NCI-H2171 (cell line): ENCODE data around the gene MARCHF3.
"Not testable (repeated sequence)": the region's sequence is repeated elsewhere in the genome, so short reads cannot be mapped to it uniquely, and the experiment has no call there.

Experiments
- DNase-seq: peaks from one replicate; lab custom pipeline; 2025; lab: John Stamatoyannopoulos, UW

The MARCHF3 gene

DNA sequence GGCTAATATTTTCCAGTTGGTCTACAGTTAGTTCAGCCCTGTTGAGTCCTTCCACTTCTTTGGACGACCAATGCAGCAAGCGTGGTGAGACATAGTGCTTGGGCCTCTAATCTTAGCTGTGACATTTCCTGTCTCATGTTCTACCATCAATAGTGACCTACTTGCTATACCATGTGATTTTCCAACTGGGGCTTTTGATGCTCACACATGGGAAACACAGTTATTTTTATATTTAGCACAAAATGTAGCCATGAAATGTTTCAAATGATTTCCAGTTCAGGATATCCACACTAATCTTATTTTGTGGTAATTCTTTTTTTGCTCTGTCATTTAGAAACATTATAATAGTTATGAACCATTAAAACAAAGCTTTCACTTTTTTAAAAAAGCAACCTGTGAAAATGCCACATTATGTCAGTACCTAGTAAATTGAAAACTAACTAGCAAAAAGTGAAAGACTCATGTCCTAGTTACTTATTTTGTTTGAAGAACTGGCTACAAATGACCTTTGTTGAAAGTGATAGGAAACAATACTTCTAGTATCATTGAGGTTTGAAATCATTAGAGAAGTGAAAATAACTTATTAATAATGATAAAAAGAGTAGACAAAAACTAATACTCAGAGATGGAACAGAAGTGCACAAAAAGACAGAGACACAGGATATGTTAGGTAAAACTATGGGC lies 18.3 kb downstream of the MARCHF3 start:
- no peak for DNase-seq

DNA sequence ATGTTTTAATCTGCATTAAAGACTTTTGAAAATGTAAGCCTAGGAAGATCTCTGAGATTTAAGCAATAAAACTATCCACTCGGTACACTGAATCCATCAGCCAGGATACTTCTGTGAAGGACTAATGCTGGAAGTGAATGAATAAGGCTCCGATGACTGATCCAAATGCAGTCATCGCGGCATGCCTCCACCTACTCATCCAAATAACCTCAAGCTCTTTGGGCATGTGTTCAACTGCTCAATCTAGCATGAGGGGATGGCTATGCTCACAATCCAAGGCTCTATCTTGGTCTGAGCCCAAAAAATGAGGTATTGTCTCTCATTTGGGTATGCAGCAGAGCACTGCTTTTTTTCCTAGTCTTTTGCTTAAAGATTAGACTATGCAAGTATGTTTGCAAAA lies 19.2 kb downstream of the MARCHF3 start:
- DNase-seq = no peak

DNA sequence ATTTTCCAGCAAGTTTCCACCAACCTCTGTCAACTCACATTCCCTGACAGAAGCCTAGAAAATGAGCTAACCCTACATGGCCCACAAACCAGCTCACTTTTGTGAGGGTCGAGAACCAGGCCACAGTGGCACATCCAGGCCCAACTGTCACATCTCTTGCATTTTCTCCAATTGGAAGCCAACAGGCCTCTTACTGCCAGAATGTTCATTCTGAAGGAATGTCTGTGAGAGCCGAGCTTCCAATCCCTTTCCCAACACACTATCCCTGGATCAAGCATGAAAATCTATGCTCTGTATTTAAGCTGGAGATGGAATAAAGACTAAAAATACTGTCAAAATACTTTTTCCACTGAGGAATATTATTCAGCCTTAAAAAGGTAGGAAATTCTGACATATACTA lies 20.0 kb downstream of the MARCHF3 start:
- no peak for DNase-seq

DNA sequence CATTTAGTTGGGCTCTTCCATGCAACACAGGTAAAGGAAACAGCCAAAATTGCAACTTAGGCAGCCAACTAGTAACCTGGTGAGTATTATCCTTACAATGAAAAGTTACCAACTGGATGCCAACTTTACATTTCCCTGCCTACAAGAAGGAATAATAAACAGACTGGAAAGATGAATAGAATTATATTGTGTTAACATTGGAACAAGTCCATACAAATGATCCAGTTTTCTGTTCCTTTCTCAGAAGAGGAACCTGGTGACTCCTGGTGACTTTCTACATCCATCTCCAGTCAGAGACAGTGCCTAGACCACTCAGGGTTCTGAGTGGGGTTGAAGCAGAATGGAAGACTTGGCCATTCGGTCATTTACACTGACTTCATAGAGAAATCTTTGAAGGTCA lies 20.6 kb downstream of the MARCHF3 start:
- no peak for DNase-seq

DNA sequence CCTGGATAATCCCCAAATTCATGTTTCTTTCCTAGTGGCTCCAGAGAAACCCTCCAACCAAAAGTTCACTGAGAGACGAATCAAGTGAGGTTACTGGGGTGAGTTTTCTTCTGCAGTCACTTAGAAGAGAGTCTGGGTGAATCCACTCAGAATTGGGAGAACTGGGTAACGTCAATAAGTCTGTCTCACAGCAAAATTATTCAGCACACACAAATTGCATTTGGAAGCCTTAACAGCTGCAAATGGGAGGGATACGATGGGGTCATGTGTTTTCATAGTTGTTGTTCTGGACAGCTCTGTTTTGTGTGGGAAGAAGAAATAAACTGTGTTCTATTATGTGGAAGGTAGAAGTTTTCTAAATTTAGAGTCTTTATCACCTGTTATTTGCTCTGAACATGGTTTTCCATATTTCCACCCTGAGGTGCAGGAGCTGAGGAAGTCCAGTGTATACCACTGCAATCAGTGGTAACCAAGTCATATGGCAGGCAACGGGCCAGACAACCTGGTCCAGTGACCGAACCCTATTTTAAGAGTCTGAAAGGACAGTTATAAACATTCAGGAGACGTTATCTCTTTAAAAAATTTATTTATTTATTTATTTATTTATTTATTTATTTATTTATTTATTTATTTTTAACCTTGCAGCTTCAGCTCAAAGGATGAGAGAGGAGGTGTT lies 21.9 kb downstream of the MARCHF3 start:
- no peak for DNase-seq

DNA sequence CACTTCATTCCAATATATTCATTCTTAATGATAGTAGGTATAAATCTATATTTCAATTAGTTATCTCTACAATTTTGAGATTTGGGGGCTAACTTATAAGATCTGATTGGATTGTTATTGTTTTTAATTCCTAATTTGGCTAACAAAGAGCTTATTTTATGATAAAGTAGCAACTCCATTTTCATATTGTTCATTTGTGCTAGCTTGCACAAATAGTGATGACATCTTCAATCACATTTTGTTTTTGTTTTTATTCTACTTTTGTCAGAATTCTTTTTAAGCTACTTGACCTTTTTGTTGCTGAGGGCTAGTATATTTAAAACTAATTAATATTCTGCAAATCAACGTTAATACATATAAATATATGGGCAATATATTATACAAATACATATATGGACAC lies 22.8 kb downstream of the MARCHF3 start:
- DNase-seq = no peak

DNA sequence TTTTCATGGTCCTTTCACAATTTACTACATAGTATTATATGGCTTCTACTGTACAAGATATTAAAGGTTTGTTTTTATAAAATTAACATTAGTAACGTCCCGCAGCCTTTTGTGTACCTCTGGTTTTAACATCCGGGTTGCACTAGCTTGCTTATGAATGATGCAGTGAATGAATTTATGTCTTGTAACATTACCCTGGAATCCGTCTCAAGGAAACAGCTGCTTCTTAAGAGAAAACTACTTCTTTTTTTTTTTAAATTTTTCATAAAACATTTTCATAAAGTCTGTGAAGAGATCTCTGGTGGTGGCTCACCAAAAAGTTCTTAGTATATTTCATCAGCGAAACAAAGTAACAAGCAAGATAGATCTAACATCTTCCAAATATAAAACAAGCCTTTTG lies 23.6 kb downstream of the MARCHF3 start:
- no peak for DNase-seq

DNA sequence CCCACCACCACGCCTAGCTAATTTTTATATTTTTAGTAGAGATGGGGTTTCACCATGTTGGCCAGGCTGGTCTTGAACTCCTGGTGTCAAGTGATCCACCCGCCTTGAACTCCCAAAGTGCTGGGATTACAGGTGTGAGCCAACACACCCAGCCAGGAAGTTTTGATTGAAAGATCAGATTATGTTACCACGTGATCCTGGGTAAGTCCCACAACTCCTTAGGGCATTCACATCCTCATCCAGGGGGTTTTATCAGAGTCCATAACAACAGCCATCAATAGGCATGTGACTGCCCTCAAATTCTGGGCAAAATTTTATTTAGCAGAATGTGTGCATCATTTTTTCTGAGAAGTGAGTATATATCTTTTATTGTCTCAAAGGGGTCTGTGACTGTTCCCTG lies 25.1 kb downstream of the MARCHF3 start:
- not testable (repeated sequence) for DNase-seq

DNA sequence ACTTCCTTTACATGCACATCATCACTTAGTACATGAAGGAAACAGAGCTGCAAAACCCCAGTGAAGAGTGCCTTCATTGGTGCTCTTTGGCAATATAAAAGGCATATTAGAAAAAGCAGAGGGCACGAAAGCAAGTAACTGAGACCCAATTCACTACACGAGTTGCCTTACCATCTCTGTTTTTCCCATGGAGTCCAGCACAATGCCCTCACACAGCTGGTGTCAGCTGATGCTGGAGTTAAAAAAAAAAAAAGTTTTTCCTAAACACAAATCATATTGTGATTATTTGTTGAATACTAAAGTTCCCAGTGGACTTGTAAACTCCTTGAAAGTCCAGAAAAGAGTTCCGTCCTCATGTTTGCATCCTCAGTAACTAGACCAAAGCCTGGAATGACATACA lies 25.6 kb downstream of the MARCHF3 start:
- DNase-seq = no peak

DNA sequence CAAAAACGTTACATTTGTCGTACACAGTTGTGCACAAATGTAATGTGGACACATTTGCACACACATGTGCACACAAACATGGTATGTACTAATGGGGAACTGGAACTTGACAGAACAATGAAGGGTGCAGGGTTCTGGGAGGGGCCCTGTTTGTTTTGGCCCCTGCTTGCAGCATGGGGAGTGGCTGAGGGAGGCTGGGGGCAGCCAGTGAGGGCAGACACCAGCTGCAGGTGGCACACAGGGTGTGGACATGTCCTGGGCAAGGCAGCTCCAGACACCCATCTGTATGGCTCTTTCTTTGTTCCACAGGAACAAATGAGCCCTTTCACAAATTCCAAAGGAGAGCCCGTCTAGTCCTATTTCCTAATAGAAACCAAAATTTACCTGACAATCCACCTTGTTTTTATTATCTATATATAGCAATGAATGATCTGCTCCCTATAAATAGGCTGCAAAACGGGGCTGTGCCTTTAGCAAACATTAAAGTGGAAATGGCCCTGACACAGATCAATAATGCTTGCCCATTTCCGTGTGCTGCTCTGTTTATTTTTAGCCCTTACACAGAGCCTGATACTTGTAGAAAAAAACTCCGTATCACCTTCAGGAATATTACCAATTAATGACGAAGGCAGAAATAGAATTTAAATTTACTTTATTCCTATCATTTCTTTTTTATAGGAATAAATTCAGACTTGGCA lies 26.4 kb downstream of the MARCHF3 start:
- no peak for DNase-seq

DNA sequence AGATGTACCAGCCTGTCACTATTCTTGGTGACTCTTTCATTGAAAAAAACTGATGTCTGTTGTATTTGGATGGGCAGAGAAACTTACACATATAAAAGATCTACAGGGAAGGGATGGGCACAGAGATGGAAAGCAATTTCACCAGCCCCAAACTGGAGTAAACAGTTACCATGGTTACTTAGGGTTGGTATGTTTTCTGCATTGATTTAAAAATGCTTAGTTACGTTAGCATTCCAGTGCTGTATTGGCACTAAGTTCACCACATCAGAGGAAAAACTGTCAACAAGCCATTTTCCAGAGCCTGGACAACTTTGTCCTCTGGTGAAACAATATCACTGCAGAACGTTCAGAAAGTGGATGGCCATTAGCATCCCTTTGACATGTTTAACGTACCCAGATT lies 28.0 kb downstream of the MARCHF3 start:
- no peak for DNase-seq

DNA sequence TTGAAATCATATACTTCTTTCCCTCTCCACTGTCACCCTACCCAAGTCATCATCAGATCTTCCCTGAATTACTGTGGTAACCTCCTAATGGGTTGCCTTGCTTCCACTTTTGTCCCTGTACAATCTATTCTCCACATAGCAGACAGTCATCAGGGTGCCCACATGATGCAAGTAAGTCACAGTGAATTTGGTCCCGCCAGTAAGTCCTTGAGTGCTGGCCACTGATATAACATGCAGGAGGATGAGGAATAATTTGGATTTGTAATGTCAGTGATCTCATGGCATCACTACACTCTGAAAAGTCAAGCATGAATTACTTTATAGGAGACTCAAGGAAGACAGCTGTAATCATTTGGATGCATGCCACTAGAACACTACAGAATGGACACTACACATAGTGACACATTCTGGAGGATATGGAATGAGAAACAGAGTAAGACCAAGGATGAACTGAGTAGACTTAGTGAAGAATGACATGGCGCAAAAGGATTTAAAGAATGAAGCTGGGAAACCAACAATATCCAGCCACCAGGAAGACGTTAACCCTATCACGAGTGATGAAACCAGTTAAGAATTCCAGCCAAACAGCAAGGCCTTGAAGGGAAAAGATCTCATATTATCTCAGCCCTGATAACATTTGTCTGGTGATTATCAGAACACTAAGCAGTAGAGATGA lies 28.6 kb downstream of the MARCHF3 start:
- no peak for DNase-seq

DNA sequence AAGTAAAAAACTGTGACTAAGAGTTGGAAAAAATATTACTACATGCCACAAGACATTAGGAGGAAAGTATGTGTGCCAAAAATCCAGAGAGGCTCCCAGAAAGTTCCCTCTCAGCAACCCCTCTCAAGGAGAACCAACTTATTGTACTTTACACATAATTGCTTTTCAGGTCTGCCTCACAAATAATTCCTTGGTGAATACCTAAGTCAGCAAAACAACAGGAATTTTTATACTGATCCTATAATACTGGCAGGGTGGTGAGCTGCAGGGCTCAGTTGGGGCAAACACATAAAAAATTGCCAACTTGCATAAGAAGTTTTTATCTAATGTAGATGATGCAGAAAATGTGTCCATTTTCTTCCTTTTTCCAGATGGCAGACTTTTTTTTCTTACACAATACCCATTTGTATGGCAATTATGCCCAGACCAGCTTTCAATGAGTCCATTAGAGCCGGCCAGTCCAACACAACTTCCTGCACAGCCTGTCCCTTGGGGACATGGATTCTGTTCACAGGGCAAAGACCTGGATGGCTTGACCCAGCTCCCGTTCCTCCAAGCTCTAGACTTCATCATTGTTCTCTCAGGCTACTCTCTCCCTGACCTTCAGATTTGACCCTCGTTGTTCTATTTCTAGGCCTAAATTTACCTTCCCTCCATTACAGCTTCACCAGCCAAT lies 31.3 kb downstream of the MARCHF3 start:
- no peak for DNase-seq

DNA sequence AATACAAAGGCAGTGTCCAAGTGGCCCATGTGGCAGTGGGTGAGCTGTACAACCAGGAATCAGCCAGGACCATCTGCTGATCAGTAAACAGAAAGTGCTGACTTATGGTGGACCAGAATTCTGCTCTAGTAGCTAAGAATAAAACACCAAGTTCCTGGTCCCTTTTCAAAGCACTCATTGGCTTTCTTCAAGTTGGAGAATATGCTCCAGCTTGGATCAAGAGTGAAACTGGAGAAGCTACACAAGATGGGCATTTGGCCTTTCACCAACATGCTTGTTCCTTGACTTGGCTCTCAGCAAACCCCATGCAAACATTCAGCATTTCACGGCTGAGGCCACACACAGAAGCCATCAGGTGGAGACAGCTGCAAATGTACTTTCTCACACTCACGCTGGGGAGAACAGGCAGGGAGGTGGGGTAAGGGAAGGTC lies 32.1 kb downstream of the MARCHF3 start:
- no peak for DNase-seq

DNA sequence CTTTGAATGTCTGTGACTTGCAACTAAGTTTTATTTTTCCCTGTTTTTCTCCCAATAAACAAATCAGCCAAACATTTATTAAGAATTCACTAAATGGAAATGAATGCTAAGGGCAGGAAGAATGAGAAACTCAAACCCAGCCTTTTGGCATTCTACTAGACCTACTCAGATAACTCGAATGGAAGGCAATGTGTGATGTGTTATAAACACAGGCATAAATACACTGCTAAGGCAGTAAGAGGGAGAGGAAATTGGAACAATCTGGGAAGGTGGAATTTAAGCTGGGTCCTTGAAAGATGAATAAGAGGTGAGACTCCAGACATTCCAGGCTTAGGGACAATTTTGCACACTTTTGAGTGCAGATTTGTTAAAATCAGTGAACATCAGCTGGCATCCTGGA lies 34.7 kb downstream of the MARCHF3 start:
- DNase-seq = no peak

DNA sequence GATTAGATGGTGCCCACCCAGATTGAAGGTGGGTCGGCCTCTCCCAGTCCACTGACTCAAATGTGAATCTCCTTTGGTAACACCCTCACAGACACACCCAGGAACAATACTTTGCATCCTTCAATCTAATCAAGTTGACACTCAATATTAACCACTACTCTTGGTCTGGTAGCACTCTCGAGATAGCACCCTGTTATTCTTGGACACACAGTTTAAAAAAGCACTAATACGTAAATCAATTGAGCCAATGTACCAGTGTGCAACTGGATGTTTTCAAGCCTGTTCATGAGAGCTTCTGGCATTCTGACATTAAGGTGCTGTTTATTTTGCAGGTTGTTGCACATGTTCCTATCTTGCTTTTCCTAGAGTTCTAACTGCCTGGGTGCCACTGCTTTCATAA lies 35.3 kb downstream of the MARCHF3 start:
- no peak for DNase-seq

DNA sequence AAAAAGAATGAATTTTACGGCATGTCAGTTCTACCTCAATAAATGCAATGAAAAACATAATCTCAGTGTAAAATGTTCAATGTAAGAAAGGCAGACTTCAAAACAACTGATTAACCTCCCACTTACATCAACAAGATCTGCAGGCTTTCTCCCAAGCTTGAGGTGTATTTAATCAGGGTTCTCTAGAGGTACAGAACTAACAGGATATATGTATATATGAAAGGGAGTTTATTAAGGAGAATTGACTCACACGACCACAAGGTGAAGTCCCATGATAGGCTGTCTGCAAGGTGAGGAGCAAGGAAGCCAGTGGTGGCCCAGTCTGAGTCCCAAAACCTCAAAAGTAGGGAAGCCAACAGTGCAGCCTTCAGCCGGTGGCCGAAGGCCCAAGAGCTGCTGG lies 35.9 kb downstream of the MARCHF3 start:
- no peak for DNase-seq

DNA sequence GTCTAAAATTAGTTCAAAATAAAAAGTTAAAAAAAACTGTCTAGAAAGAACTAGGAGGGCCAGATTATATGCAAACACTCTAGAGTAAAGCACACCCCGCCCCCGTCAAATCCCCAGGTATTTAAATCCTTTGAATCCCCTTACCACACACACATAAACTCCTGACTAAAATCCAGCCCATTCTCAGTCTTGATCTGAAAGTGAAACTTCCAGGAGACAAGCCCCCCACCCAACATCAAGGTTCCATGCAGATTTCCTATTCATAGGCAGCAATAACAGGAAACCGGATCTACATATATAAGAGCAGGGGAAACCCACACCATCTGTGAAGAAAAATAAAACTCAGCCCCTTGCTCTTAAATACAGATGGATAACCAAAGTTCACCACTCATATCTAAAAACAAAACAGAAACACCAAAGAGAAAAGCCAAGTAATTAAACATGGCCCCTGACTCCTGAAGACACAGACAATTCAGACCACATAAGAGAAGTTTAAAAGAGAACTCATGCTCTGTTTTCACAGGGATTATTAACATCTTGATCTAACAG lies 42.3 kb downstream of the MARCHF3 start:
- DNase-seq = no peak

DNA sequence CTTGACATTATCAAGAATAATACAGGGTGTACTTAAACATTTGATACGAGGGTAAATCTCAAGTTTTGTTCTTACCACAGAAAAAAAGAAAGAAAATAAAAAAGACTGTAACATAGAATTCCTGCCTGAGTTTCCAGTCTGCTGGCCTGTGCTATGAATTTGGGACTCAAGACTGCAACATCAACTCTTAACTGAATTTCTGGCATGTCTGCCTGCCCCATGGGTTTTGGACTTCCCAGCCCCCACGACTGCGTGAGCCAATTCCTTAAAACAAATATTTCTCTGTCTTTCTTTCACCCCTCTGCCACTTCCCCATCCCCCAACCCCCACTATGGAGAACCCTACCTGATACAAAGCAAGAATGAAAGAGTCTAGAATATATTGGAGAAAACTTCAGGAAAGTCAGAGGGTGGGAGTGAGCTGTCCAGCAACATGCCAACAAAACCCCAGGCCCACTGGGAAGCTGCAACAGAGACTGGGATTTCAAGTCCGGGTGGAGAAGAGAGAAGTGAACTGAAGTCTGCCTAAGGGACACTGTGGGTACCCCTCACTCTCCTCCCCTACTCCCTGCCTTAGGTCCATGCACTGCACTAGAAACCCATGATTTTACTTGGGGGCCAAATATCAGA lies 43.0 kb downstream of the MARCHF3 start:
- no peak for DNase-seq

DNA sequence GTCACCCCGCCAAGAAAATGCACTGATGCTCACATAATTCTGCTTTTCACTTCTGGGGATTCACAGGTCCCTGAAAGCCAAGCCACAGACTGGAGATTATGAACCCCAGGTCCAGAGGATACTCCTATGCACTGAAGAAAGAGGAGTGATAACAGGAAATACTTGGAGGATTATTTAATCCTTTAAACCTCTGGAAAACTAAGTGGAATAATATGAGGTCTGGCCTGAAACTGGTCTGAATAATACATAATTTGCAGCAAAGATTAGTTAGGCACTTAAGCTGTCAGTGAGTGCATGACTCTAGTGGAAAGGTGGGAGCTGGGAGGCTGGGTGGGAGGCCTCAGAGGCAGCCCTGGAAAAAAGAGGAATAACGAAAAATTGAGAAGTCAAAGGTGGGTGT lies 45.7 kb downstream of the MARCHF3 start:
- DNase-seq = no peak

DNA sequence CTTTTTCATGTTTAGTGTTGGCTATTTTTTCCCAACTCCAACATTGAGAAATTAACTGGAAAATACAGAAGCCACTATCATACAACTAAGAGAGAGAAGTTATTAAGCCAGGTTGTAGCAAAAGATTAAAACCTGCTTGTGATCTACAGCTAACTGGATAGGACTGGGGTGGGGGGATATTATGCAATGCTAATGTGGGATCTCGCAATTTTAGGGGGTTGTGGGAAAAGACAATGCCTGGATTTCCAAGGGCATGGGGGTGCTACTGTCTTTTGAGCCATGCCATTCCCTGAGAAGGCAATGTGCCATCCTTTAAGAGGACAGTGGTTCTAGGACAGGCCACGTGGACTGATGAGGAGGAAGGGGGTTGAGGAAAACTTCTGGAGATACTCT lies 46.5 kb downstream of the MARCHF3 start:
- DNase-seq = no peak
